HG03045 (cell line): ENCODE measurements around the gene ANKRD11.
A peak's percentile ranks its signal among the peaks of the same experiment; 100 is the strongest.

ENCODE experiments used
- ATAC-seq: cut with Tn5 transposase; IDR thresholded peaks from one replicate; pipeline ENCODE4 v1.9.1; 2021; ENCODE audit warnings: mild to moderate bottlenecking, moderate library complexity; ENCODE audit not compliant: unreplicated experiment

The ANKRD11 gene

GRCh38 chr16:89490439-89491237, at the start of gene ANKRD11:
ANKRD11 (minus strand) TSS chr16:89490561; CDS start chr16:89317019, 173,542 bp downstream.
- peak; percentile 86 for ATAC-seq

GRCh38 chr16:89538286-89538685, 47.9 kb upstream of the ANKRD11 start:
- no peak for ATAC-seq

- ATAC-seq, result no peak
Measured at GRCh38 chr16:89537549-89537925, 47.2 kb upstream of the ANKRD11 start.

GRCh38 chr16:89536886-89537548, 46.7 kb upstream of the ANKRD11 start:
- ATAC-seq, result no peak

GRCh38 chr16:89536371-89536770, 46.0 kb upstream of the ANKRD11 start:
- no peak for ATAC-seq

- no peak for ATAC-seq
Measured at GRCh38 chr16:89534252-89534756, 43.9 kb upstream of the ANKRD11 start.

- ATAC-seq, result no peak
Measured at GRCh38 chr16:89531821-89532526, 41.6 kb upstream of the ANKRD11 start.

GRCh38 chr16:89530401-89531381, 40.3 kb upstream of the ANKRD11 start:
- no peak for ATAC-seq

DNA sequence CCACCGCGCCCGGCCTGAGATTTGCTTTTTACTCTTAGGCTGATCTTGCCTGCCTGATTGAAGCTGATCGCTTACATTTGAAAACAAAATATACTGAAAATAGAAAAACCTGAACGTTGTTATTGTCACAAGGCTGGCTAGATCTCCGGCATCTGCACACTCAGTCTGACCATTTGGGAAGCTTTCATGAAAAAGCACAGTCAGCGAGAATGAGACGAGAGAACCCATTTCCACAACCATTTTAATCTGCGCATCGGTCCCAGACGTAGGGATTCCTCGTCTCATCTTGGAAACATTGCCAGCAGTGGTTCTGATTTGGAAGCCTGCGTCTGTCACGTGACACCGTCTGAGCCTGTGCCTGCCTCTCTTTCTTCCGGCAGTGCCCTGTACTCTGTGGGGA, 38.7 kb upstream of the ANKRD11 start:
- ATAC-seq, result no peak

DNA sequence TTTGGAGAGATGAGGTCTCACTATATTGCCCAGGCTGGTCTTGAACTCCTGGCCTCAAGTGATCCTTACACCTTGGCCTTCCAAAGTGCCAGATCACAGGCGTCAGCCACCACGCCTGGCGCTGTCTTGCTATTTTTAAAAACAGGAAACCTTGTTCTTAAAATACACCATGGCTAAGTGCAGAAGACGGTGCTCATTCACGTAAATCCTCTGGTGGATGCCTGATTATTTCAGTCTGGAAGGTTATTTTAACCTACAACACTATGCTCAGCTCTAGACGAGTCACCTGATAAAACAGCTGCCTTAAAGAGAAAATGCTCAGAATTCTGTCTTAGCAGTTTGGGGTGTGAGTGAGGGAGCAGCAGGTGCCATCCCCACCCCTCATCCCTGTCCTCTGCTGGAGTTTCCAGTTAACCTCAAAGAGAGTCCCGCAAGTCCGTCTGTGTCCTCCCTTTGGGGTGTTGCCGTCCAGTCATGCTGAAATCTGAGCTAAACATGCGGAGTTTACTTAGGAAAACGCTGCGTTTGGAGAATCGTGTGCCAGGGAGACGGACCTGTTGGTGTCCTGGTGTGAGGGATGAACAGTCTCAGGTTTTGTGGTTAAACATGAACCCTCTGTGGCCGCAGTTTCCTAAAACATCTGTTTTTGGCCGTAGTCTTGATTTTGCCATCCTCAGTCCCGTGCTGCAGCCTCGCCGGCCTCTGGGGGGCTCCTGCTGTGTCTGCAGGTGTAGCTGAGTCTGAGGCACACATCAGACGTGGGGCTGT, 35.0 kb upstream of the ANKRD11 start:
- no peak for ATAC-seq

GRCh38 chr16:89523680-89524344, 33.5 kb upstream of the ANKRD11 start:
- no peak for ATAC-seq

- no peak for ATAC-seq
Measured at GRCh38 chr16:89522287-89522686, 31.9 kb upstream of the ANKRD11 start.

- no peak for ATAC-seq
Measured at GRCh38 chr16:89519881-89520280, 29.5 kb upstream of the ANKRD11 start.

- ATAC-seq, result no peak
Measured at GRCh38 chr16:89517128-89517527, 26.8 kb upstream of the ANKRD11 start.

GRCh38 chr16:89512453-89512852, 22.1 kb upstream of the ANKRD11 start:
- no peak for ATAC-seq

DNA sequence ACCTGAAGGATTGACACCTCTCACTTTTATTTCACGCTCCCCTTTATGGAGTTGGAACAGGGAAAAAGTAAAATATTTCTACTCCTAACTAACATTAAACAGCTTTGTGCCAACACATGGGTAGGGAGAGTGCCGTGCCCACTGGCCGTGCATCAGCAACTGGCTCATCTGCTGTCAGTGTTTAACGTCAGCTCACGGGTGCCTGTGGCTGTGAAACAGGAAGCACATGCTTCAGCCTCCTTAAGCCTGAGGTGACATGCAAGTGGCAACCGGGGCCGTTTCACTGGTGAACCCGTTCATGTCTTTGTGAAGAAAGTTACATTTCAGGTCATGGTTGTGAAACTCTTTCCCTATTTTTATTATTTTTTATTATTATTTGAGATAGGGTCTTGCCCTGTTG, 21.0 kb upstream of the ANKRD11 start:
- no peak for ATAC-seq

DNA sequence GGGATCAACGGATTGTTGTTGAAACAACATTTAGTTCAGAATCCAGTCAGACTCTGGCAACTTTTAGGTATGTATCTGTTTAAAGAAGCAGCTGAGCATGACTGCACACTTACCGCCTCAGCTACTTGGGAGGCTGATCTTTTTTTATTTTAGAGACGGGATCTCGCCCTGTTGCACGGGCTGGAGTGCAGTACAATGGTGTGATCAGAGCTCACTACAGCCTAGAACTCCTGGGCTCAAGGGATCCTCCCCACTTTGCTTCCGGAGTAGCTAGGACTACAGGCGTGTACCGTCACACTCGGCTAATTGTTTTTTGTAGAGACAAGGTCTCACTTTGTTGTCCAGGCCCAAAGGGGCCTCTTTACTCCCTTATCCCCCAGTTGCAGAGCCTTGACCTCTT, 20.2 kb upstream of the ANKRD11 start:
- ATAC-seq, result no peak

DNA sequence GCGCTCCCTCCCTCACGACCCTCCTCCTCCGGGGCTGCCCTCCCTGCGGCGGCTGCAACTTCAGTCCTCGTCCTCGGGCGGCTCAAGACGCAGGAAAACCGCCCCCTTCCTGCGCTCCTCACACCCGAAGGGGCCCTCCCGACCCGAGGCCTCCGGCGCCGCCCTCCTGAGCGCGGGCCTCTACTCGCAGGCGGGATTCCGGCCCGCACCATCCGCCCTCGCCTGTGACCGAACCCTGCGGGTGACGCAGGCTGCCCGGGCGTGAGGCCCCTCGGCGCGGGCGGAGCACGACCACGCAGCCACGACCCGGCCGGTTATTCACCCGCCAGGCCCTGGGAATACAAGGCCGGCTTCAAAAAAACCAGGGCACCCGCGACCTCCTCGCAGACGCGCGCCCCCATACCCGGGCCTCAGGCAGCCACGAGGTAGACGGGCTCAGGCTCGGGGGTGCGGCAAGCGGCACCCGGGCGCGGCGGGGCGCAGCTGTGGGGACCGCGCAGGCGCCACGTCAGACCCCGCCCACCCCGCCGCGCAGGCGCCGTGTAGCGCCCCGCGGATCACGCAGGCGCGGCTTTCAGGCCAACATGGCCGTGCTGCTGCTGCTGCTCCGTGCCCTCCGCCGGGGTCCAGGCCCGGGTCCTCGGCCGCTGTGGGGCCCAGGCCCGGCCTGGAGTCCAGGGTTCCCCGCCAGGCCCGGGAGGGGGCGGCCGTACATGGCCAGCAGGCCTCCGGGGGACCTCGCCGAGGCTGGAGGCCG, 17.7 kb upstream of the ANKRD11 start, which contains the start of gene SPG7:
Gene SPG7, plus strand, starts transcription at position 570 of the 757 bp plus-strand sequence. Its CDS starts 15 bp downstream, at position 585.
- ATAC-seq, result peak; percentile 73
